Breast epithelium (tissue), 4 donors: Measurements from ENCODE around the gene KRTAP20-1. TPM values are rescaled to one million over a fixed set of nuclear protein-coding genes. Genes with fewer than 3 reads are reported as not detected.

ENCODE experiments used
- DNase-seq, 2 donors: peaks; one replicate each; pipeline ENCODE4 v3.0.0-alpha.2; 2019; ENCODE audit warnings: low spot score in 2 of 2
- H3K27ac ChIP-seq, 2 donors: fragments of 200-600 bp; sonication (generic) in 1 of 2; one replicate each; pipeline ENCODE4 v1.5.1; 2016 to 2019; ENCODE audit warnings: mild to moderate bottlenecking in 1 of 2
- H3K27me3 ChIP-seq, 2 donors: fragments of 200-600 bp; sonication (generic) in 1 of 2; one replicate each; pipeline versions ENCODE4 v1.5.1 to v1.6.0; 2017 to 2019; ENCODE audit warnings: control low read depth in 1 of 2, mild to moderate bottlenecking in 1 of 2
- H3K36me3 ChIP-seq: fragments of 200-600 bp; one replicate; pipeline ENCODE4 v1.5.1; 2019
- H3K4me1 ChIP-seq, 2 donors: fragments of 200-600 bp; sonication (generic); one replicate each; pipeline ENCODE4 v1.5.1; 2016 to 2019; ENCODE audit warnings: control low read depth in 1 of 2
- H3K4me3 ChIP-seq, 3 donors: fragments of 200-600 bp; sonication (generic); 1 replicate in 2 of 3; 2 replicates in 1 of 3; pipeline ENCODE4 v1.5.1; 2016 to 2019; ENCODE audit warnings: mild to moderate bottlenecking in 3 of 3, moderate library complexity in 2 of 3
- H3K9me3 ChIP-seq, 2 donors: fragments of 200-600 bp; sonication (generic) in 1 of 2; one replicate each; pipeline ENCODE4 v1.5.1; 2016 to 2019; ENCODE audit warnings: control low read depth in 1 of 2
- POLR2A ChIP-seq: fragments of 450-650 bp; IDR thresholded peaks from one replicate; pipeline ENCODE4 v1.6.1; 2016; ENCODE audit warnings: antibody characterized with exemption, mild to moderate bottlenecking, moderate library complexity
- POLR2AphosphoS5 ChIP-seq, 3 donors: sonication (generic); formaldehyde crosslinking; IDR thresholded peaks; one replicate each; pipeline ENCODE4 v1.6.1; 2017; ENCODE audit warnings: antibody characterized with exemption in 3 of 3
- intact Hi-C: fragments of 100-400 bp; cut with DNase I; formaldehyde crosslinking; loops from one replicate; pipeline ENCODE4 v1.15.1; 2023; ENCODE audit warnings: low total_unique reads
- total RNA-seq, 3 donors: library from RNA; depleted of rRNA; stranded (reverse); fragments of >200 nt; gene quantifications; one replicate each; pipeline ENCODE4 v1.1.0, GENCODE V29; 2016
- TF ChIP-seq, protein P1 (sequence below), 3 donors: fragments of 450-650 bp; IDR thresholded peaks; one replicate each; pipeline ENCODE4 v1.5.1; 2016 to 2017; ENCODE audit warnings: antibody characterized with exemption in 3 of 3, mild to moderate bottlenecking in 3 of 3, moderate library complexity in 3 of 3

Gene KRTAP20-1
- total RNA-seq, 3 donors from 2014 or later, result not detected

- no peak for DNase-seq
- H3K27ac ChIP-seq, result no peak overlapping the region
- H3K27me3 ChIP-seq, result no peaks in the 10 kb centered on the region
- H3K4me1 ChIP-seq, result no peaks in the 10 kb centered on the region
- no peak overlapping the region for H3K4me3 ChIP-seq
- intact Hi-C loops, result no loop called here
- TF ChIP-seq POLR2AphosphoS5 (IDR thresholded peaks at IDR 0.05) (no peak), POLR2A (no peak)
- TF ChIP-seq, protein P1, sequence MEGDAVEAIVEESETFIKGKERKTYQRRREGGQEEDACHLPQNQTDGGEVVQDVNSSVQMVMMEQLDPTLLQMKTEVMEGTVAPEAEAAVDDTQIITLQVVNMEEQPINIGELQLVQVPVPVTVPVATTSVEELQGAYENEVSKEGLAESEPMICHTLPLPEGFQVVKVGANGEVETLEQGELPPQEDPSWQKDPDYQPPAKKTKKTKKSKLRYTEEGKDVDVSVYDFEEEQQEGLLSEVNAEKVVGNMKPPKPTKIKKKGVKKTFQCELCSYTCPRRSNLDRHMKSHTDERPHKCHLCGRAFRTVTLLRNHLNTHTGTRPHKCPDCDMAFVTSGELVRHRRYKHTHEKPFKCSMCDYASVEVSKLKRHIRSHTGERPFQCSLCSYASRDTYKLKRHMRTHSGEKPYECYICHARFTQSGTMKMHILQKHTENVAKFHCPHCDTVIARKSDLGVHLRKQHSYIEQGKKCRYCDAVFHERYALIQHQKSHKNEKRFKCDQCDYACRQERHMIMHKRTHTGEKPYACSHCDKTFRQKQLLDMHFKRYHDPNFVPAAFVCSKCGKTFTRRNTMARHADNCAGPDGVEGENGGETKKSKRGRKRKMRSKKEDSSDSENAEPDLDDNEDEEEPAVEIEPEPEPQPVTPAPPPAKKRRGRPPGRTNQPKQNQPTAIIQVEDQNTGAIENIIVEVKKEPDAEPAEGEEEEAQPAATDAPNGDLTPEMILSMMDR (IDR thresholded peaks at IDR 0.05), result no peak
- peaks cover 0 to 6% of the 10 kb centered on the region in 2 donors for H3K9me3 ChIP-seq
- no peaks in the 10 kb centered on the region for H3K36me3 ChIP-seq
Measured at GRCh38 chr21:30582870-30583269, 33.4 kb upstream of the KRTAP20-1 start.

DNA sequence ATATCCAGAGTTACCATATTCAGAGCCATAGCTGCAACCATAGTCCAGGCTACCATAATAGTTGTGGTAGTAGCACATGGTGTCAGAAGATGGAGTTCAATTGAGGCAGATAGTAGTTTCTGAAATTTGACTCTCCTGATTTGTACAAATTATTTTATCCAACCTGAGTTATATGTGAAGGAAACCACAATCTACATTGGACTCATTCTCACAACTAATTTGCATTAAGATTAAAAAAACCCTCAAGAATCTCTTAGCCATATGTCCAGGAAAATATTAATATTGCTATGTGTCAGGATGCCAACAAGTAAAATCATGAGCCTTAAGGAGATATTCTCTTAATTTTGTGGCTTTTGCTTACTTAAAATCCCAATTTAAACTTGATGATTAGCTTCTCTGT is 25.9 kb upstream of the KRTAP20-1 start, which contains the start of gene KRTAP22-2:
Gene KRTAP22-2 (minus strand): TSS at position 101 of the 400 bp plus-strand sequence.
- no peaks in the 10 kb centered on the region for H3K27me3 ChIP-seq
- H3K4me1 ChIP-seq, result no peaks in the 10 kb centered on the region
- H3K9me3 ChIP-seq, result peaks cover 0 to 6% of the 10 kb centered on the region in 2 donors
- intact Hi-C loops, result no loop called here
- no peaks in the 10 kb centered on the region for H3K36me3 ChIP-seq
- no peak for TF ChIP-seq POLR2AphosphoS5 (IDR thresholded peaks at IDR 0.05)
- TF ChIP-seq, protein P1 (IDR thresholded peaks at IDR 0.05), result no peak
- TF ChIP-seq POLR2A, result no peak
- no peak within 1 kb of the TSS for H3K4me3 ChIP-seq
- no peak for DNase-seq
- no peak within 1 kb of the TSS for H3K27ac ChIP-seq

DNA sequence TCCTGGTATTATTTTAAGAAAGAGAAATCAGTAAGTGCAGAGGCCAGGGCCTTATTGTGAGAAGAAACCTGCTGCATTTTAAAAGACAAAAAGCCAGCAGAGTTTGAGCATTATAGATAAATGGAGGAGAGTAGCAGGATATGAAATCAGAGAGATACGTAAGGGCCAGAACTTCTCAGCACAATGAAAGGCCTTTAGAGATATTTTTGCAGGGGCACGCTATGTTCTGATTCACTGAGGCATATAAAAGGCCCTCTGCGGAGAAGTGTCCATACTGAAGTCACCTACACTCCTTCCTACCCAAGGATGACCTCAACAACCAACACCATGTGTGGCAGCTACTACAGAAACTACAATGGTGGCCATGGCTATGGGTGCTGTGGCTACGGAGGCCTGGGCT is 24.1 kb upstream of the KRTAP20-1 start, which contains the start of gene KRTAP6-3:
Gene KRTAP6-3 (plus strand): TSS at position 301 of the 400 bp plus-strand sequence. CDS start 6 bp downstream, at position 307.
- TF ChIP-seq, protein P1 (IDR thresholded peaks at IDR 0.05), result no peak
- no peak for TF ChIP-seq POLR2AphosphoS5 (IDR thresholded peaks at IDR 0.05)
- TF ChIP-seq POLR2A, result no peak
- H3K36me3 ChIP-seq, result no peaks in the 10 kb centered on the region
- no peaks in the 10 kb centered on the region for H3K27me3 ChIP-seq
- H3K27ac ChIP-seq, result no peak within 1 kb of the TSS
- intact Hi-C loops, result no loop called here
- no peaks in the 10 kb centered on the region for H3K9me3 ChIP-seq
- H3K4me1 ChIP-seq, result no peaks in the 10 kb centered on the region
- no peak for DNase-seq
- no peak within 1 kb of the TSS for H3K4me3 ChIP-seq

- Histone ChIP-seq H3K27ac (no peak within 1 kb of the TSS), H3K9me3 (no peaks in the 10 kb centered on the region), H3K4me1 (no peaks in the 10 kb centered on the region), H3K4me3 (no peak within 1 kb of the TSS), H3K36me3 (no peaks in the 10 kb centered on the region), H3K27me3 (no peaks in the 10 kb centered on the region)
- DNase-seq, result no peak
- intact Hi-C loops, result no loop called here
- no peak for TF ChIP-seq POLR2AphosphoS5 (IDR thresholded peaks at IDR 0.05)
- TF ChIP-seq, protein P1 (IDR thresholded peaks at IDR 0.05), result no peak
- no peak for TF ChIP-seq POLR2A
Measured at GRCh38 chr21:30598802-30599201, 17.4 kb upstream of the KRTAP20-1 start, which contains the start of gene KRTAP6-2. KRTAP6-2 (minus strand) TSS chr21:30598902; CDS start chr21:30598874, 28 bp downstream.

GRCh38 chr21:30600787-30601186 is 15.4 kb upstream of the KRTAP20-1 start, which contains the start of gene KRTAP22-1:
KRTAP22-1 (plus strand) TSS chr21:30601087.
- H3K27me3 ChIP-seq, result no peaks in the 10 kb centered on the region
- H3K9me3 ChIP-seq, result no peaks in the 10 kb centered on the region
- no peaks in the 10 kb centered on the region for H3K4me1 ChIP-seq
- DNase-seq, result no peak
- H3K27ac ChIP-seq, result no peak within 1 kb of the TSS
- H3K36me3 ChIP-seq, result no peaks in the 10 kb centered on the region
- intact Hi-C loops, result no loop called here
- H3K4me3 ChIP-seq, result no peak within 1 kb of the TSS
- TF ChIP-seq, protein P1 (IDR thresholded peaks at IDR 0.05), result no peak
- TF ChIP-seq POLR2A (no peak), POLR2AphosphoS5 (IDR thresholded peaks at IDR 0.05) (no peak)
